GM19193 (cell line): Measurements from ENCODE around the gene PI4KA.

Experiments
- POLR2A ChIP-seq: IDR thresholded peaks from 4 replicates; pipeline ENCODE4 v1.6.1; 2011; ENCODE audit not compliant: insufficient read depth, insufficient read length; ENCODE audit errors: extremely low read depth

Gene PI4KA

GRCh38 chr22:20725987-20726558, 132.5 kb downstream of the PI4KA start:
- TF ChIP-seq POLR2A, result no peak

- TF ChIP-seq POLR2A, result no peak
Observed at GRCh38 chr22:20724676-20725454, 133.7 kb downstream of the PI4KA start.

- no peak for TF ChIP-seq POLR2A
Observed at GRCh38 chr22:20721409-20722218, 137.0 kb downstream of the PI4KA start.

- TF ChIP-seq POLR2A, result no peak
Observed at GRCh38 chr22:20720692-20721408, 137.8 kb downstream of the PI4KA start.

GRCh38 chr22:20702546-20703413, 155.8 kb downstream of the PI4KA start:
- peak; percentile 38 for TF ChIP-seq POLR2A

GRCh38 chr22:20677684-20678242, 180.8 kb downstream of the PI4KA start:
- TF ChIP-seq POLR2A, result no peak

- TF ChIP-seq POLR2A, result no peak
Observed at GRCh38 chr22:20674998-20675397, 183.6 kb downstream of the PI4KA start.

GRCh38 chr22:20673295-20674195, 185.1 kb downstream of the PI4KA start:
- no peak for TF ChIP-seq POLR2A

- TF ChIP-seq POLR2A, result no peak
Observed at GRCh38 chr22:20672732-20673131, 185.9 kb downstream of the PI4KA start.

GRCh38 chr22:20672082-20672424, 186.6 kb downstream of the PI4KA start:
- no peak for TF ChIP-seq POLR2A

GRCh38 chr22:20671409-20672081, 187.1 kb downstream of the PI4KA start:
- TF ChIP-seq POLR2A, result no peak

GRCh38 chr22:20666560-20666959, 192.1 kb downstream of the PI4KA start:
- no peak for TF ChIP-seq POLR2A
